Right atrium auricular region (tissue), 2 donors: ENCODE results near the gene MVB12A. TPM values are rescaled to one million over a fixed set of nuclear protein-coding genes. Genes with fewer than 3 reads are reported as not detected.

Experiments
- DNase-seq: peaks from one replicate; pipeline ENCODE4 v3.0.0-alpha.2; 2019; ENCODE audit warnings: low spot score
- H3K27ac ChIP-seq, 2 donors: fragments of 200-600 bp; sonication (generic); 1 replicate in 1 of 2; 2 replicates in 1 of 2; pipeline ENCODE4 v1.5.1; 2016 to 2019
- H3K27me3 ChIP-seq, 2 donors: fragments of 200-600 bp; sonication (generic); one replicate each; pipeline versions ENCODE4 v1.5.1 to v1.6.0; 2017 to 2019
- H3K36me3 ChIP-seq: fragments of 200-600 bp; sonication (generic); one replicate; pipeline ENCODE4 v1.5.1; 2016
- H3K4me1 ChIP-seq, 2 donors: fragments of 200-600 bp; sonication (generic); one replicate each; pipeline versions ENCODE4 v1.5.1 to v1.6.0; 2017 to 2019
- H3K4me3 ChIP-seq, 2 donors: fragments of 200-600 bp; sonication (generic); 1 replicate in 1 of 2; 2 replicates in 1 of 2; pipeline ENCODE4 v1.5.1; 2017 to 2019; ENCODE audit warnings: mild to moderate bottlenecking in 1 of 2, moderate library complexity in 1 of 2
- H3K9me3 ChIP-seq, 2 donors: fragments of 200-600 bp; sonication (generic); one replicate each; pipeline ENCODE4 v1.5.1; 2019
- CTCF ChIP-seq, 2 donors: fragments of 200-600 bp; sonication (generic); IDR thresholded peaks; one replicate each; pipeline ENCODE4 v1.5.1; 2019; ENCODE audit warnings: antibody characterized with exemption in 2 of 2
- total RNA-seq, 2 donors: library from RNA; depleted of rRNA; stranded (reverse); fragments of >200 nt; gene quantifications; one replicate each; pipeline ENCODE4 v1.1.0, GENCODE V29; 2016

Gene MVB12A
- 10 to 100 TPM; 24.8 to 39.0 TPM for total RNA-seq

DNA sequence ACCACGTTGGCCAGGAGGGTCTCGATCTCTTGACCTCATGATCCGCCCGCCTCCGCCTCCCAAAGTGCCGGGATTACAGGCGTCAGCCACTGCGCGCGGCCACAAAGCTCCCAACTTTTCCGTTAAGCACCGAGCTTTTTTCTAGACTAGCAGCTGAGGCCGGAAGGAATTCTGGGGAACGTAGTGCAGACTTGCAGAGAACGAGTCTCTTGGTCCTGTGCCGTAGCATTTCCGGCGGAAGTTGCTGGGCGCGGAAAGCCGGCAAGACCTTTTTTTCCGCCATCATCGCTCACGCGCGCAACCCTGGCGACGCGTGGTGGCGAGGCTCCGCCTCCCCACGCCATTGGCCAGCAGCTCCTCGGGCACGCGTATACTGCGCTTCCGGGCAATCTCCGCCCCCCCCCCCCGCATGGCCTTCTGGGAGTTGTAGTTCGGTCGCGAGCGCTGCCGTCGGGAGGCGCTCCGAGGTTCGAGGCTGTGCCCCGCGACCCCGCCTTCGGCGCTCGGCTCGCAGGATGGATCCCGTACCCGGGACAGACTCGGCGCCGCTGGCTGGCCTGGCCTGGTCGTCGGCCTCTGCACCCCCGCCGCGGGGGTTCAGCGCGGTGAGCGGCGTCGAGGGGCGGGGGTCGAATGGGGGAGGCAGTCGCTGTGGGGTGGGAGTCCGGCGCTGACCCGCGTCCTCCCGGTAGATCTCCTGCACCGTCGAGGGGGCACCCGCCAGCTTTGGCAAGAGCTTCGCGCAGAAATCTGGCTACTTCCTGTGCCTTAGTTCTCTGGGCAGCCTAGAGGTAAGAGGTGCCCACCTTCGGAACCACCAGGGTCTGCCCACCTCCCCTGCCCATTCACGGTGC, at the start of gene MVB12A:
MVB12A (plus strand) TSS at position 427 of the 854 bp plus-strand sequence; CDS start at position 516, 89 bp downstream.
- peak; percentile 98 for DNase-seq
- no peaks in the 10 kb centered on the region for H3K9me3 ChIP-seq
- H3K27ac ChIP-seq: peak within 1 kb of the TSS; percentile 76 to 80
- peaks cover 0 to 21% of the 10 kb centered on the region in 2 donors for H3K4me1 ChIP-seq
- H3K27me3 ChIP-seq: no peaks in the 10 kb centered on the region
- TF ChIP-seq CTCF (IDR thresholded peaks at IDR 0.05): no peak
- peak within 1 kb of the TSS; percentile 60 to 93 for H3K4me3 ChIP-seq
- no peaks in the 10 kb centered on the region for H3K36me3 ChIP-seq

- H3K4me1 ChIP-seq: peaks cover 0 to 5% of the 10 kb centered on the region in 2 donors
- no peaks in the 10 kb centered on the region for H3K9me3 ChIP-seq
- no peak for TF ChIP-seq CTCF (IDR thresholded peaks at IDR 0.05)
- peak within 1 kb of the TSS in 1 of 2 donors; percentile 27 for H3K4me3 ChIP-seq
- no peaks in the 10 kb centered on the region for H3K36me3 ChIP-seq
- peak; percentile 75 for DNase-seq
- H3K27ac ChIP-seq: no peak within 1 kb of the TSS
- no peaks in the 10 kb centered on the region for H3K27me3 ChIP-seq
Measured at GRCh38 chr19:17376935-17377600, 42.8 kb upstream of the MVB12A start, which contains the start of gene PLVAP. Gene PLVAP, minus strand, starts transcription at chr19:17377342. Its CDS starts 54 bp downstream, at chr19:17377288.

DNA sequence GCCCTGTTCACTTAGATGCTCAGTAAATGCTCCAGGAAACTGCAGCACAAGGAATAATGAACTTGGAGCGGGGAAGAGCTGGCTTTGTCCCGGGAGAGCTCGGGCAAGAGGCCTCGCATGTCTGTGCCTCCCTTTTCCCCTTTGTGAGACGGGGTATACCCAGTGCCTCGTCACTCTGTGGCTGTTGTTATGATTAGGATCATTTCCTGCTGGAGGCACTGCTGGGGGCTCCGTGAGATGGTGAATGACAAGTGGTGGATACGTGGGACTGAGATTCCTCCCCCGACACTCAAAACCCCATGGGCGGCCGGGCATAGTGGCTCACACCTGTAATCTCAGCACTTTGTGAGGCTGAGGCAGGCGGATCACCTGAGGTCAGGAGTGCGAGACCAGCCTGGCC, 41.6 kb upstream of the MVB12A start:
- Histone ChIP-seq H3K4me3 (no peak overlapping the region), H3K36me3 (no peaks in the 10 kb centered on the region), H3K9me3 (no peaks in the 10 kb centered on the region), H3K4me1 (peaks cover 0 to 15% of the 10 kb centered on the region in 2 donors), H3K27ac (no peak overlapping the region), H3K27me3 (no peaks in the 10 kb centered on the region)
- DNase-seq: no peak
- TF ChIP-seq CTCF (IDR thresholded peaks at IDR 0.05): no peak

DNA sequence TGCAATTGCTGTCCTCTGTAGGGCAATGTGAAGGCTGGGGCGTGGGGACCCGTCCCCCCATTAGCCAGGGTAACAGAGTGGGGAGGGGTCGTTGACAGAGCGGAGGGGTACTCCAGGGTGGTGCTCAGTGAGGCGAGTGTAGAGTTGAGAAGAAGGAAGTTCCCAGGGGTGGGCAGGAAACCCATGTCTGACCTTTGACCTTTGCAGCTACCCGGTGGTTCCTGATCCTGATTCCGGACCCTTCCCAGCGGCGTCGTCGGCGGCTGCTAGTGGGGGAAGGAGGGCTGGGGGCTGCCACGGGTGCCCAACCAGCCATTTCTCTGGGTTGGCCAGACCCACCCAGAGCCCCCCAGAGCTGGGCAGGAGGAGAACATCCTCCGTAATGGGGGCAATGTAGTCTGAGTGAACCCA, 40.6 kb upstream of the MVB12A start:
- Histone ChIP-seq H3K27me3 (no peaks in the 10 kb centered on the region), H3K27ac (no peak overlapping the region), H3K4me1 (peaks cover 0 to 15% of the 10 kb centered on the region in 2 donors), H3K36me3 (no peaks in the 10 kb centered on the region), H3K4me3 (no peak overlapping the region), H3K9me3 (no peaks in the 10 kb centered on the region)
- DNase-seq: no peak
- TF ChIP-seq CTCF (IDR thresholded peaks at IDR 0.05): no peak

- peaks cover 0 to 16% of the 10 kb centered on the region in 2 donors for H3K4me1 ChIP-seq
- H3K4me3 ChIP-seq: no peak overlapping the region
- no peaks in the 10 kb centered on the region for H3K27me3 ChIP-seq
- H3K27ac ChIP-seq: no peak overlapping the region
- no peak for TF ChIP-seq CTCF (IDR thresholded peaks at IDR 0.05)
- H3K9me3 ChIP-seq: no peaks in the 10 kb centered on the region
- H3K36me3 ChIP-seq: no peaks in the 10 kb centered on the region
- no peak for DNase-seq
Measured at GRCh38 chr19:17380426-17381138, 39.3 kb upstream of the MVB12A start.
